ENCODE data around the gene STAT3.

GRCh38 chr17:42276359-42276608 is 112.0 kb downstream of the STAT3 start, which contains the start of gene STAT5B:
- TF ChIP-seq POLR2A (IDR thresholded peaks at IDR 0.05; ENCODE audit: low read length) (peak; percentile 62), HMGXB4 (CRISPR knock-in tag; IDR thresholded peaks at IDR 0.05; ENCODE audit: borderline replicate concordance) (no peak), EP300 (IDR thresholded peaks at IDR 0.05) (no peak), MYC (IDR thresholded peaks at IDR 0.05; ENCODE audit: borderline replicate concordance, low read length) (no peak), RARB (CRISPR knock-in tag; IDR thresholded peaks at IDR 0.05) (no peak), PHF8 (IDR thresholded peaks at IDR 0.05; ENCODE audit: borderline replicate concordance, low read depth) (no peak; the same call in 1 of the 2 replicates), SMC3 (IDR thresholded peaks at IDR 0.05) (no peak; the same call in 2 of the 3 replicates), CBX2 (IDR thresholded peaks at IDR 0.05; ENCODE audit: borderline replicate concordance, low read depth) (no peak), HDAC2 (IDR thresholded peaks at IDR 0.05) (no peak), CHD4 (IDR thresholded peaks at IDR 0.05; ENCODE audit: borderline replicate concordance) (no peak), RCOR1 (IDR thresholded peaks at IDR 0.05; ENCODE audit: low read depth, low read length) (no peak), BHLHE40 (IDR thresholded peaks at IDR 0.05; ENCODE audit: low read depth, low read length) (no peak)
- TF ChIP-seq, protein P1, sequence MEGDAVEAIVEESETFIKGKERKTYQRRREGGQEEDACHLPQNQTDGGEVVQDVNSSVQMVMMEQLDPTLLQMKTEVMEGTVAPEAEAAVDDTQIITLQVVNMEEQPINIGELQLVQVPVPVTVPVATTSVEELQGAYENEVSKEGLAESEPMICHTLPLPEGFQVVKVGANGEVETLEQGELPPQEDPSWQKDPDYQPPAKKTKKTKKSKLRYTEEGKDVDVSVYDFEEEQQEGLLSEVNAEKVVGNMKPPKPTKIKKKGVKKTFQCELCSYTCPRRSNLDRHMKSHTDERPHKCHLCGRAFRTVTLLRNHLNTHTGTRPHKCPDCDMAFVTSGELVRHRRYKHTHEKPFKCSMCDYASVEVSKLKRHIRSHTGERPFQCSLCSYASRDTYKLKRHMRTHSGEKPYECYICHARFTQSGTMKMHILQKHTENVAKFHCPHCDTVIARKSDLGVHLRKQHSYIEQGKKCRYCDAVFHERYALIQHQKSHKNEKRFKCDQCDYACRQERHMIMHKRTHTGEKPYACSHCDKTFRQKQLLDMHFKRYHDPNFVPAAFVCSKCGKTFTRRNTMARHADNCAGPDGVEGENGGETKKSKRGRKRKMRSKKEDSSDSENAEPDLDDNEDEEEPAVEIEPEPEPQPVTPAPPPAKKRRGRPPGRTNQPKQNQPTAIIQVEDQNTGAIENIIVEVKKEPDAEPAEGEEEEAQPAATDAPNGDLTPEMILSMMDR (IDR thresholded peaks at IDR 0.05): no peak
